ENCODE measurements around the gene GCDH.

GCDH gene

DNA sequence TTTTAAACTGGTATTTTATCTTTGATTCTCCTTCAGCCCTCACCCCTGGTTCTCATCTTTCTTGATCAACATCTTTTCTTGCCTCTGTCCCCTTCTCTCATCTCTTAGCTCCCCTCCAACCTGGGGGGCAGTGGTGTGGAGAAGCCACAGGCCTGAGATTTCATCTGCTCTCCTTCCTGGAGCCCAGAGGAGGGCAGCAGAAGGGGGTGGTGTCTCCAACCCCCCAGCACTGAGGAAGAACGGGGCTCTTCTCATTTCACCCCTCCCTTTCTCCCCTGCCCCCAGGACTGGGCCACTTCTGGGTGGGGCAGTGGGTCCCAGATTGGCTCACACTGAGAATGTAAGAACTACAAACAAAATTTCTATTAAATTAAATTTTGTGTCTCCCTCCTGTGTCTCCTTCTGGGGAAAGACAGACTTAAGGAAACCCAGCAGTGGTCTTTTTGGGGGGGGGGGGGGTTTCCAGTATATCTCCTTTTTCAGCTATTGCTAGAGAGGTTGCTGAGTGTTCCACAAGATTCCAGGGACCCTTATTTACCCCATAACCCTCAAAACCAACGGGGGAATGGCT is 53.2 kb downstream of the GCDH start:
- Histone ChIP-seq H3K4me2 (ENCODE audit: low read length) (no peak overlapping the region), H2AFZ (no peak overlapping the region), H3K27ac (no peak overlapping the region), H3K9me3 (ENCODE audit: control insufficient read depth, low read length) (no peaks in the 10 kb centered on the region), H3K4me3 (ENCODE audit: low read depth, low read length) (no peak overlapping the region), H3K4me1 (peaks cover 19% of the 10 kb centered on the region), H3K79me2 (peaks cover 36% of the 10 kb centered on the region), H3K36me3 (ENCODE audit: control insufficient read depth, insufficient read depth, low read length) (no peaks in the 10 kb centered on the region), H3K27me3 (ENCODE audit: control insufficient read depth, insufficient read depth, low read length) (no peaks in the 10 kb centered on the region), H3K9ac (no peak overlapping the region)
- TF ChIP-seq, protein P1, sequence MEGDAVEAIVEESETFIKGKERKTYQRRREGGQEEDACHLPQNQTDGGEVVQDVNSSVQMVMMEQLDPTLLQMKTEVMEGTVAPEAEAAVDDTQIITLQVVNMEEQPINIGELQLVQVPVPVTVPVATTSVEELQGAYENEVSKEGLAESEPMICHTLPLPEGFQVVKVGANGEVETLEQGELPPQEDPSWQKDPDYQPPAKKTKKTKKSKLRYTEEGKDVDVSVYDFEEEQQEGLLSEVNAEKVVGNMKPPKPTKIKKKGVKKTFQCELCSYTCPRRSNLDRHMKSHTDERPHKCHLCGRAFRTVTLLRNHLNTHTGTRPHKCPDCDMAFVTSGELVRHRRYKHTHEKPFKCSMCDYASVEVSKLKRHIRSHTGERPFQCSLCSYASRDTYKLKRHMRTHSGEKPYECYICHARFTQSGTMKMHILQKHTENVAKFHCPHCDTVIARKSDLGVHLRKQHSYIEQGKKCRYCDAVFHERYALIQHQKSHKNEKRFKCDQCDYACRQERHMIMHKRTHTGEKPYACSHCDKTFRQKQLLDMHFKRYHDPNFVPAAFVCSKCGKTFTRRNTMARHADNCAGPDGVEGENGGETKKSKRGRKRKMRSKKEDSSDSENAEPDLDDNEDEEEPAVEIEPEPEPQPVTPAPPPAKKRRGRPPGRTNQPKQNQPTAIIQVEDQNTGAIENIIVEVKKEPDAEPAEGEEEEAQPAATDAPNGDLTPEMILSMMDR (IDR thresholded peaks at IDR 0.05): no peak

DNA sequence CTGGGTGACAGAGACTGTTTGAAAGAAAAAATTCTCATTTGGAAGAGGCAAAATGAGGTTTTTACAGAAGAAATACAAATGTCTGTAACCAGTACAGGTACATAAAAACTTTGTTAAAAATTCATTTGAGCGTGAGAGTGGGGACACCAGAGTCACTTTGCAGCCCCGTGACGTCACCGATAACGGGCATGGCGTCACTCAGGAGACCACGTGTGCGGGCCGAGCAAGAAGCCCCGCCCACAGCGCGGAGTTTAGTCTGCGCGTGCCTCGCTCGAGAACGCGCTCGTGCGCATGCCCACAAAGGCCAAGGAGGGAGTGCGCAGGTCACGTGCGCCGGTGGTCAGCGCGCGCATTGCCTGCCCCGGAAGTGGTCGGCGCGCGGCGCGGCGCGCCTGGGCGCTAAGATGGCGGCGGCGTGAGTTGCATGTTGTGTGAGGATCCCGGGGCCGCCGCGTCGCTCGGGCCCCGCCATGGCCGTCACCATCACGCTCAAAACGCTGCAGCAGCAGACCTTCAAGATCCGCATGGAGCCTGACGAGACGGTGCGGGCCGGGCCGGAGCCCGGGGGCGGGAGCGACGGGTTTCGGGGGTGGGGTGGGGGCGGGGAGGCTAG is 54.6 kb downstream of the GCDH start, which contains the start of gene RAD23A:
RAD23A (plus strand) TSS at position 384 of the 613 bp plus-strand sequence; CDS start at position 471, 87 bp downstream.
- Histone ChIP-seq H3K4me3 (ENCODE audit: low read depth, low read length) (peak within 1 kb of the TSS; percentile 93), H3K27ac (peak within 1 kb of the TSS; percentile 80), H3K27me3 (ENCODE audit: control insufficient read depth, insufficient read depth, low read length) (no peaks in the 10 kb centered on the region), H3K9me3 (ENCODE audit: control insufficient read depth, low read length) (no peaks in the 10 kb centered on the region), H3K79me2 (peaks cover 24% of the 10 kb centered on the region), H3K4me2 (ENCODE audit: low read length) (peak within 1 kb of the TSS; percentile 94), H3K4me1 (peaks cover 8% of the 10 kb centered on the region), H3K9ac (peak within 1 kb of the TSS; percentile 62), H2AFZ (peak within 1 kb of the TSS; percentile 63), H3K36me3 (ENCODE audit: control insufficient read depth, insufficient read depth, low read length) (no peaks in the 10 kb centered on the region)
- TF ChIP-seq, protein P1 (IDR thresholded peaks at IDR 0.05): no peak

DNA sequence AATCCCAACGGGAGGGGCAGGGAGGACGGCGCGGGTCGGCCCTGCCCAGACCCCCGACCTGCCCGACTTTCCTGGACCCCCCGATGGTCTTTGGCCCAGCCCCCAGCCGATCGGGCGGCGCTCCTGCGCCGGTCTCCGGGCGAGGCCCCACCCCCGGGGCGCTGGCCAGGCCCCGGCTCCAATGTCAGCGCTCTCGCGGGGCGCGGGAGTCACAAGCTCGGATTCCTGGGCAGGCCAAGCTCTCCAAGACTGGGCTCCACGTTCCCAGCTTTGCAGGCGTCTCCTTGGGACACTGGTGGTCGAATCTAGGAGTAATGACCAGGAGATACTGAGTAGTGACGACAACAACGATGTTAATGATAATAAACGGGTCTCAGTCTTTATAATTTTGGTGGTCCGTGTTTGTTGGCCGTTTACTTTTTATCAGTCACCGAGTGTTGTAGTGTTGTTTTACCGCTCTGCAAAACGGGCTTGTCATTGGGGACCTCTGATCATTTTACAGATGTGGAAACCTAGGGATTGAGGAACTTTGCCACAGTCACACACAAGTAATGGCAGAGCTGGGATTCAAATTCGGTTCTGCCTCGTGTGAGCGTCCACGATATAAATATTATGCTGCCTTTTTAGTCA is 55.2 kb downstream of the GCDH start:
- Histone ChIP-seq H3K4me2 (ENCODE audit: low read length) (peak overlapping the region; percentile 94), H3K36me3 (ENCODE audit: control insufficient read depth, insufficient read depth, low read length) (no peaks in the 10 kb centered on the region), H3K9ac (peak overlapping the region; percentile 62), H2AFZ (peak overlapping the region; percentile 53), H3K9me3 (ENCODE audit: control insufficient read depth, low read length) (no peaks in the 10 kb centered on the region), H3K27me3 (ENCODE audit: control insufficient read depth, insufficient read depth, low read length) (no peaks in the 10 kb centered on the region), H3K4me1 (peaks cover 7% of the 10 kb centered on the region), H3K4me3 (ENCODE audit: low read depth, low read length) (peak overlapping the region; percentile 93), H3K79me2 (peaks cover 20% of the 10 kb centered on the region), H3K27ac (peak overlapping the region; percentile 80)
- TF ChIP-seq, protein P1 (IDR thresholded peaks at IDR 0.05): peak; percentile 5

DNA sequence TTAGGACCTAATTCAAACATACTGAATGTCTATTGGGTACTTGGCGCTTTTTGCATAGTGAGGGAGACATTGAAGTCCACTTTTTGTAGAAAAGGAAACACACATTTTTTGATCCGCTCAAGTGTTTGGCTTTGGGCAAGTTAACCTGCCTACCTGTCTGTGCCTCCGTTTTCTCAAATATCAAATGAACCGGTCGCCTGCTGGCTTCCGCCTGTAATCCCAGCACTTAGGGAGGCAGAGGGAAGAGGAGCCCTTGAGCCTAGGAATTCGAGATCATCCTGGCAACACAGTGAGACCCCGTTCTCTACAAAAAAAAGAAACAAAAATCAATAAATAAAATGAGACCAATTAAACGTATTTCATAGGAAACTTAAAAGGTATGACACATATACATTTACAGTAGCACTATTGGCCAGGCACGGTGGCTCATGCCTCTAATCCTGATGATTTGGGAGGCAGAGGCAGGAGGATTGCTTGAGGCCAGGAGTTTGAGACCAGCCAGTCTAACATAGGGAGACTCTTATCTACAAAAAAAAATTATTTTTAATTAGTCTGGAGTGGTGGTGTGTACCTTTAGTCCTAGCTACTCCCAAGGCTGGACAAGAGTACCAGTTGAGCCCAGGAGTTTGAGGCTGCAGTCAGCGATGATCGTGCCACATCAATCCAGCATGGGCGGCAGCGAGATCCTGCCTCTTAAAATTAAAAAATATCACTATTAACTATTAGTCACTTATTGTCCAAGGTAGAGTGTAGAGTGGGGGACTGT is 56.0 kb downstream of the GCDH start:
- peaks cover 20% of the 10 kb centered on the region for H3K79me2 ChIP-seq
- peaks cover 7% of the 10 kb centered on the region for H3K4me1 ChIP-seq
- no peak overlapping the region for H3K9ac ChIP-seq
- no peaks in the 10 kb centered on the region for H3K36me3 ChIP-seq (ENCODE audit: control insufficient read depth, insufficient read depth, low read length)
- TF ChIP-seq, protein P1 (IDR thresholded peaks at IDR 0.05): no peak
- H3K4me2 ChIP-seq (ENCODE audit: low read length): peak overlapping the region; percentile 94
- no peak overlapping the region for H3K27ac ChIP-seq
- no peaks in the 10 kb centered on the region for H3K27me3 ChIP-seq (ENCODE audit: control insufficient read depth, insufficient read depth, low read length)
- no peak overlapping the region for H2AFZ ChIP-seq
- H3K9me3 ChIP-seq (ENCODE audit: control insufficient read depth, low read length): no peaks in the 10 kb centered on the region
- H3K4me3 ChIP-seq (ENCODE audit: low read depth, low read length): peak overlapping the region; percentile 93

Measured in parathyroid adenoma (tissue), 2 donors.